ENCODE measurements around the gene ZDHHC11. TPM values are rescaled to one million over a fixed set of nuclear protein-coding genes. Genes with fewer than 3 reads are reported as not detected.
"Not testable (repeated sequence)": the region's sequence is repeated elsewhere in the genome, so short reads cannot be mapped to it uniquely, and the experiment has no call there.

Gene ZDHHC11
- total RNA-seq, 2 experiments from 2014 or later = 10.7 to 32.0 TPM

DNA sequence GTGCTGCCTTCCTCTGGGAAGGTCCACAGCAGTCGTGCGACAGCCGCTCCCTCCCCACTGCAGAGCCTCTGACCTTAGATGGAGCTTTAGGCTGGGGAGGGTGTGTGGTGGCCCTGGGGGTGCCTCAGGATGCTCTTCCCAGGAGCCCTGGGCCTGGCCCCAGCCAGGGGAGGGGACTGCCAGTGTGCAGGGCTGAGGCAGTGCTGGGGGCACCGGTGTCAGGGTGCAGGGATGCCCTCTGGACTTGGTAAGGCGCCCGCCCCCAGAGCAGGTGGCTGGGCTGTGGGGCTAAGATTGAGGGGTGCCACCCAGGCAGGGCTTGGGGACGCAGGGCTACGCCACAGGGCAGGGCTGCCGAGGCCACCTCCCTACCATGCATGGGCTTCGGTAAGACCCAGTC lies 80.2 kb downstream of the ZDHHC11 start:
- intact Hi-C loops (cut with micrococcal nuclease; ENCODE audit: unreplicated experiment); H3K4me3 ChIP-seq (ENCODE audit: low read depth, low read length, poor library complexity, severe bottlenecking); H3K4me1 ChIP-seq (ENCODE audit: insufficient read depth, low read length, poor library complexity, severe bottlenecking); H3K27ac ChIP-seq (ENCODE audit: low read depth, low read length, poor library complexity, severe bottlenecking); H3K79me2 ChIP-seq (ENCODE audit: insufficient read depth, low read depth, low read length); H2AFZ ChIP-seq (ENCODE audit: low read length); BruUV-seq (replicated peaks); H3K9me3 ChIP-seq (ENCODE audit: low read length); DNase-seq (ENCODE audit: low spot score); POLR2A ChIA-PET; H3K36me3 ChIP-seq (ENCODE audit: insufficient read depth, low read length); CTCF ChIA-PET (ENCODE audit: unreplicated experiment); H3K4me2 ChIP-seq (ENCODE audit: low read length); H3K9me2 ChIP-seq (ENCODE audit: insufficient read depth, low read length); H4K20me1 ChIP-seq (ENCODE audit: insufficient read depth, low read length): not testable (repeated sequence)

DNA sequence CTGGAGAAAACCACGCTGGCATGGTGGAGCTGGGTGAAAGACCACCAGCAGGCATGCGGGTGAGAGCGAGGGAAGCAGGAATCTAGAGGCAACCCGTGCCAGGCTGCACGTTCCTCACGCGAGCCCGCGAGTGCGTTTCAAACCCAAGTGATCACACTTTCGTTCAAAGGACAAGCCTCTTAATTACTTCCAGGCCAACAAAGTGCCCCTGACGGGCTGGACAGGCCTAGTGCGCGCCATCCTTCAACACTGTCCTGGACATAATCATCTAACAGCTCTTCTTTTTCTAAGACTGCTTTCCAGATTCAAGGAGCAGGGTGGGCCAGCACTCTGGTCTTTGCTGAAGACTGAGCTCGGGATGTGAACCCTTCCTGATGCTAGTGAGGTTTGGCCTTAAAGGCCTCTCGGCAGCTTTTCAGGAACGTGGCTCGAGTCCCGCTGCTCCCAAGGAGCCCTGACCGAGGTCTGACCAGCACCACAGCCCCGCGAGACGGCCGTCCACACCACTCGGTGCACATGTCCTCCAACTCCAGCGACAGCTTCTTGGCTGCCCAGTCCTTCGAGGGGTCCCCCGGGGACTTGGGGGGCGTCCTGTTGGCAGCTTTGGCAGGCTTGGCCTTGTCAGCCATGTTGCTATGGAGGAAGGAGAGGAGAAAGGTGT lies 81.2 kb downstream of the ZDHHC11 start:
- H3K4me2 ChIP-seq (ENCODE audit: low read length); H3K36me3 ChIP-seq (ENCODE audit: insufficient read depth, low read length); H4K20me1 ChIP-seq (ENCODE audit: insufficient read depth, low read length); H3K4me3 ChIP-seq (ENCODE audit: low read depth, low read length, poor library complexity, severe bottlenecking); CTCF ChIA-PET (ENCODE audit: unreplicated experiment); H2AFZ ChIP-seq (ENCODE audit: low read length); H3K4me1 ChIP-seq (ENCODE audit: insufficient read depth, low read length, poor library complexity, severe bottlenecking); H3K79me2 ChIP-seq (ENCODE audit: insufficient read depth, low read depth, low read length); intact Hi-C loops (cut with micrococcal nuclease; ENCODE audit: unreplicated experiment); H3K9me2 ChIP-seq (ENCODE audit: insufficient read depth, low read length); BruUV-seq (replicated peaks); H3K27ac ChIP-seq (ENCODE audit: low read depth, low read length, poor library complexity, severe bottlenecking); H3K9me3 ChIP-seq (ENCODE audit: low read length); DNase-seq (ENCODE audit: low spot score): not testable (repeated sequence)
- POLR2A ChIA-PET = interaction anchor here (0.6 kb wide), 1 partner anchor 524 kb away, joined by 5 read pairs; no protein-coding TSS in a partner anchor

DNA sequence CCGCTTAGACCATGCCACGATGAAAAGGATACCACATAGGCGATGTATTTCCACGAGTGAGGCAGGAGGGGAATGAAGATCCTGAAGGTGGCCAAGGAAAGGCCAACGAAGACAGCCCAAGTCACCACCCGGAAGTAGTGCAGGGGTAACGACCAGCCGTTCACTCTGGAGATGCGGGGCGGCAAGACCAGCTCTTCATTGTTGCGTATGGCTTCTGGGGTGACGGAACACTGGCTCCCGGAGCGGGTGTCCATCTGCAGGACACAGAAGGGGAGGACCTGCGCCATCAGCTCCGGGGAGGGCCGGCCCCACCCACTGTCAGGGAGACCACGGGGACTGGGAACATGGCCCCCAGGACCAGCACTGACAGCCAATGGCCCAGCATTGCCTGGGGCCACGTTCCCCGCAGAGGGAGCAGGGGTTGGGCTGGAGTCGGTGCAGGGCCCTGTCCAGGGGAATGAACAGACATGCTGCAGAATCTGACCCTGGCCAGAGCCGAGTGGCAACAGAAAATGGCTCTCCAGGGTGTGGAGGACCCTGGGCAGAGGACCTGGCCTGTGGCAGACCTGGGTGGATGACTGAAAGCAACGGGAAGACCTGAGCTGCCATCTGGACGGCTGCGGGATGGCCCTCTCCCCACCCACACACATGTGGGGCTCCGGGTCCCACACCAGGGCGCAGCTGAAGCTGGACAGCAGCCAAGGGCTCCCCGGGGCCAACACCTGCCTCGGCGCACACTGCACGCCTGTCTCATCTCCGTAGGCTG lies 83.9 kb downstream of the ZDHHC11 start:
- no peak for TF ChIP-seq EZH2phosphoT487 (IDR thresholded peaks at IDR 0.05; ENCODE audit: borderline replicate concordance, low read depth, low read length)
- TF ChIP-seq, protein P1, sequence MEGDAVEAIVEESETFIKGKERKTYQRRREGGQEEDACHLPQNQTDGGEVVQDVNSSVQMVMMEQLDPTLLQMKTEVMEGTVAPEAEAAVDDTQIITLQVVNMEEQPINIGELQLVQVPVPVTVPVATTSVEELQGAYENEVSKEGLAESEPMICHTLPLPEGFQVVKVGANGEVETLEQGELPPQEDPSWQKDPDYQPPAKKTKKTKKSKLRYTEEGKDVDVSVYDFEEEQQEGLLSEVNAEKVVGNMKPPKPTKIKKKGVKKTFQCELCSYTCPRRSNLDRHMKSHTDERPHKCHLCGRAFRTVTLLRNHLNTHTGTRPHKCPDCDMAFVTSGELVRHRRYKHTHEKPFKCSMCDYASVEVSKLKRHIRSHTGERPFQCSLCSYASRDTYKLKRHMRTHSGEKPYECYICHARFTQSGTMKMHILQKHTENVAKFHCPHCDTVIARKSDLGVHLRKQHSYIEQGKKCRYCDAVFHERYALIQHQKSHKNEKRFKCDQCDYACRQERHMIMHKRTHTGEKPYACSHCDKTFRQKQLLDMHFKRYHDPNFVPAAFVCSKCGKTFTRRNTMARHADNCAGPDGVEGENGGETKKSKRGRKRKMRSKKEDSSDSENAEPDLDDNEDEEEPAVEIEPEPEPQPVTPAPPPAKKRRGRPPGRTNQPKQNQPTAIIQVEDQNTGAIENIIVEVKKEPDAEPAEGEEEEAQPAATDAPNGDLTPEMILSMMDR (conservative IDR thresholded peaks at IDR 0.05; ENCODE audit: low read length) = no peak
- H2AFZ ChIP-seq (ENCODE audit: low read length) = no peak overlapping the region
- POLR2A ChIA-PET = no interaction called here
- no TSS peak for BruUV-seq (replicated peaks)
- H3K4me1 ChIP-seq (ENCODE audit: insufficient read depth, low read length, poor library complexity, severe bottlenecking) = no peaks in the 10 kb centered on the region
- intact Hi-C loops (cut with micrococcal nuclease; ENCODE audit: unreplicated experiment) = no loop called here
- no peaks in the 10 kb centered on the region for H4K20me1 ChIP-seq (ENCODE audit: insufficient read depth, low read length)
- CTCF ChIA-PET (ENCODE audit: unreplicated experiment) = no interaction called here
- H3K4me2 ChIP-seq (ENCODE audit: low read length) = no peak overlapping the region
- no peaks in the 10 kb centered on the region for H3K79me2 ChIP-seq (ENCODE audit: insufficient read depth, low read depth, low read length)
- DNase-seq (ENCODE audit: low spot score) = no peak
- H3K36me3 ChIP-seq (ENCODE audit: insufficient read depth, low read length) = no peaks in the 10 kb centered on the region
- H3K9me2 ChIP-seq (ENCODE audit: insufficient read depth, low read length) = no peaks in the 10 kb centered on the region
- no peaks in the 10 kb centered on the region for H3K9me3 ChIP-seq (ENCODE audit: low read length)
- H3K4me3 ChIP-seq (ENCODE audit: low read depth, low read length, poor library complexity, severe bottlenecking) = no peak overlapping the region
- H3K27ac ChIP-seq (ENCODE audit: low read depth, low read length, poor library complexity, severe bottlenecking) = no peak overlapping the region
